GOT3 (cell line): ENCODE results near the gene ACAD8.
"Not testable (repeated sequence)": the region's sequence is repeated elsewhere in the genome, so short reads cannot be mapped to it uniquely, and the experiment has no call there.

Experiments used
- DNase-seq: peaks from one replicate; lab custom pipeline; 2025; ENCODE audit warnings: mixed read lengths; lab: John Stamatoyannopoulos, UW

Gene ACAD8

GRCh38 chr11:134240592-134240991, 12.8 kb upstream of the ACAD8 start:
- no peak for DNase-seq

- DNase-seq = no peak
These were observed 11.0 kb upstream of the ACAD8 start for GRCh38 chr11:134242376-134242775.

DNA sequence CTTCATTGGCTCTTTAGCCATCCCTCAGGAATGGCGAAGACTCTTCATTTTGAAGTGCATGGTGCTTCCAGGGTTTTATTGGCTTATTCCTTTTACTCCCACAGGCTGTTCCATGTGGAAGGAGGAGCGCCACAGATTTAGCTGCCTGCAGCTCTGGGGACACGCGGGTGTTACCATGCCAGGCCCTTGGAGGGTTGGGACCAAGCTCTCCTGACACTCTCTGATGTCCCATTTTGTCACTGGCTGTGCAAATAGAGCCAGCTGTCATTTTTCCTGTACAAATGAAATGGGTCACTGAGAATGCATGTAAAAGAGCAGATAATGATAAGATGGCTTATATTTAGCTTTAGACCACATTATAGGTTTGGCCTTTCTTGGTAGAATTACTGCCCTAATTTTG, 9.5 kb upstream of the ACAD8 start:
- no peak for DNase-seq

DNA sequence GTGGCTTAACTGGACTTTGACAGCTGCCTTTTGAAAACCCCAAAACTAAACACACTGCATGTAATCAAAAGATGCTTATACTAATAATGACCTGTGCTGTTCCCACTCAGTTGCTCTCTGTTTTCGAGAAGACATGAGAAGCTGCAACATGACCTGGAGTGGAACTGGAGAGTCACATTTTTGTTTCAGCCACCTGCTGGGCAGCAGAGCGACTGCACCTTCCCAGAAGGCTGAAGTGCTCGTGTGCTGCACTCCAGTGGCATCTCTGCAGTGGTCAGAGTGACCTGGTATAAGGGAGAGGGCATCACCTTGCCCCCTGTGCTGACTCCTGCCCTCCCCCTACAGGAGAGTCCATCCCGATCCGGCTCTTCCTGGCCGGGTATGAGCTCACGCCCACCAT, 8.8 kb upstream of the ACAD8 start:
- no peak for DNase-seq

DNA sequence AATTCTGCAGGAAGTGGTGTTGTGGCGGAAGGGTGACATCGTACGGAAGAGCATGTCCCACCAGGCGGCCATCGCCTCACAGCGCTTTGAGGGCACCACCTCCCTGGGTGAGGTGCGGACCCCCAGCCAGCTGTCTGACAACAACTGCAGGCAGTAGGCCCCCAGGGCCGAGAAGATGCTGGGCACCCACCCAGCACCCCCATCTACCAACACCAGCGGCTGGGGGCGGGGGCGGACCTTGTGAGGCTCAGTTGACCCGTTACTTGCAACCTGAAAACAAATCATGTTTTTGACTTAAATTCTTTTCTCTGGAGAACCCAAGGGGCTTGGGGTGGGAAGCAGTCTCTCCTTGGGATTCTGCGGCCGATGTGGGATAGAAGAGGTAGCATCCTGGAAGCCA, 7.9 kb upstream of the ACAD8 start:
- DNase-seq = no peak

GRCh38 chr11:134246100-134246499, 7.3 kb upstream of the ACAD8 start:
- DNase-seq = no peak

DNA sequence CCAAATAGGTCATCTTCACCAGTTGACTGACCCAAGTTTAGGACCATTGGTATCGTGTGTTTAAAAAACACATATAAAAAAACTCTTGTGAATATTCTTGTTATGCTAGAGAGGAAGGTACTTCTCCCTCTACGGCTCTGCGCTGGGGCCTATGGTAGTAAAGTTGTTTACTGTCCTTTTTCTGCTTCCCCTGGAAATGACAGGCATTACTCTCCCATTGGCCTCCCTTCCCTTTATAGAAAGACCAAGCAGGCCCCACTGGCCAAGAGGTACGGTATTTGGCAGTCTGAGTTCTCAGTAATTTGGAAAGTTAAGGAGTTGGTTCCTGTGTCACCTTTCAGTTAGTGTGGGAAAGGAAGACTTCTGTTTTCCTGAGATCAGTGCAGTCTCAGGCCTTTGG, 6.7 kb upstream of the ACAD8 start:
- DNase-seq = no peak

GRCh38 chr11:134248910-134249480, 4.4 kb upstream of the ACAD8 start:
- DNase-seq = no peak

GRCh38 chr11:134250246-134250645, 3.1 kb upstream of the ACAD8 start:
- no peak for DNase-seq

DNA sequence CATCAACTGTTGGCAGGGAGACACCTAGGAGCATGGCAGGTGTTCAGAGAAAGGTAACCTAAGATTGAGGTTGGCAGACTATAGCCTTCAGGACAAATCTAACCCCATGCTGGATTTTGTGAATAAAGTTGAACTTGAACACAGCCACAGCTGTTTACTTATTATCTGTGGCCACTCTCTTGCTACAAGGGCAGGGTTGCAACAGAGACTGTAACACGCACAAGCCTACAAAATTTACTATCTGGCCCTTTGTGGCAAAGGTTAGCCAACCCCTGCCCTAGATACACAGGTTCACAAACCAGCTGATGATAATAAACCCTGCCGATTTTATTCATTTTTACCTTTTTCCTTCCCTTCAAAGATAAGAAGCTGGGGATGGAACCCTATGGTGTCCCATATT, 2.7 kb upstream of the ACAD8 start:
- DNase-seq = no peak

DNA sequence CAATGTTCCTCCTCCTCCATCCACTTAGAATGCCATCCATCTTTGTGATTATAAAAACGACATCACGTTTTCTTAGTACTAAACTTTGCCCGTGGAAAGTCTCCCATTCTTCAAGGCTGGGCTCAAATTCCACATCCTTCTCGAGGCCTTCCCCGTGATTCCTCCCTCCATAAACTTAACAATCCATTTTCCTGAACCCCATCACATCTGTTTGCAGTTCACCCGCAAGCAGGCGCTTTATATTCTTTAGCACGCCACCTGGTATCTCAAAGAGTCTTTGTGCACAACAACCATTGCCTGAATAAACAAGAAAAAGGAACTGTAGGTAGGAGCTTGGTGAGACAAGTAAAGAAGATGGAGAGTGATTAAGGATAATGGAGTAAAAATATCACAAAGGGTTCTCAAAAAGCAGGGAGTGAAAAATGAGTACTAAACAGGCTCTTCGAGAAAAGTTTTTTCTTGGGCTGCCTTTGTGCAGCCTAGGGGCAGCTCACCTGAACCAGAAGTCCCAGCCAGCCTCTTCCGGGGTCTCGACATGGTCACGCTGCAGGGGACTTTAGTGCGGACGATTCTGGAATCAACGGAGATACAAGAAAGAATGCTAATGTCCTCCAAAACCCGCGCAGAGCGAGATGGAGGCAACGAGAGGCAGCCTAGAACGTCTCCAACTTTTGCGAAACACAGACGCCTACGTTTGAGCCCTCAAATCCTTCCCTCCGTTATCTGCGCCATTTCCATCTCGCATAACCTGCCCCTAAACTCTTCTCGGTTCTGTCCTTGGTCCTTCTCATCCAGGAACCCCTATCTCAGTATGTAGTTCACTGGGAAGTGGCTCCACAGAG, 801 bp upstream of the ACAD8 start:
- no peak for DNase-seq

DNA sequence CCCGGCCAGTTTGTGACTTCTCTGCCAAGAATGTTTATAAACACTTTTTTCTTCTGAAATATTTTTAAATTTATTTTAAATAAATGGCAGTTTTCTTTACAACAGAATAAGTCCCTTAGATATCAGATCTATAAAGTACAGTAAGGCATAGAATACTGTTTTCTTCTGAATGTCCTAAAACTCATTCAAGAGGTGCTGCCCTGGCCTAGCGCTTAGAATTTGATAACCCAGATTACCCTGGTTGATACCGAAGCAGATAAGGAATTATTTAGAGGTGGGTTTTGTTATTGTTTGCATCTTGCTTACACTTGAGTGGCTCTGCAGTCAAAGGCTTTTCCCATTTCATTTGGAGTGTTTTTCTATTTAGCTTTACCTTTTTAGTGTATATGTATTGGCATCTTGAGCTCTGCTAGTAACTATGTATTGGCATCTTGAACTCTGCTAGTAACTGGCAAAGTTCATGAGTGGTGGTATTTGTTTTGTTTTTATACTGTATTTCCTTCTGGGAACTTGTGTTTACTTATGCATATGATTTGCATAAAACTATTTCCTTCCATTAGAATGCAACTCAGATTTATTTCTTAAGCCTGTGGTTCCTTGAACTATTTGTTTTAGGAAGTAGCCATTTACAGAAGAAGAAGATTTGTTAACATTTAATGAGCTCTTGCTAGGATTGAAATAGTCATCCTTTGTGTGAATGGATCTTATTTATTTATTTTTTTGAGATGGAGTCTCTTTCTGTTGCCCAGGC, 1.2 kb downstream of the ACAD8 start:
- no peak for DNase-seq

DNA sequence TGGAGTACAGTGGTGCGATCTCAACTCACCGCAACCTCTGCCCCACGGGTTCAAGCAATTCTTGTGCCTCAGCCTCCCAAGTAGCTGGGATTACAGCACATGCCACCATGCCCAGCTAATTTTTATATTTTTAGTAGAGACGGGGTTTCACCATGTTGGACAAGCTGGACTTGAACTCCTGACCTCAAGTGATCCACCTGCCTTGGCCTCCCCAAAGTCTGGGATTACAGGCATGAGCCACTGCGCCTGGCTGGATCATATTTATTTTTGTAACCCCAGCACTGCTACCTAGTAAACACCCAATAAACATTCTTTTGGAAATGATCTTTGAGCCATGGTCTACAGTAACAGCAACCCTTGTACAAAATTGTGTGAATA, 1.8 kb downstream of the ACAD8 start:
- DNase-seq = not testable (repeated sequence)

- DNase-seq = no peak
These were observed 3.7 kb downstream of the ACAD8 start for GRCh38 chr11:134257101-134257500.

GRCh38 chr11:134258577-134258976, 5.2 kb downstream of the ACAD8 start:
- DNase-seq = no peak

DNA sequence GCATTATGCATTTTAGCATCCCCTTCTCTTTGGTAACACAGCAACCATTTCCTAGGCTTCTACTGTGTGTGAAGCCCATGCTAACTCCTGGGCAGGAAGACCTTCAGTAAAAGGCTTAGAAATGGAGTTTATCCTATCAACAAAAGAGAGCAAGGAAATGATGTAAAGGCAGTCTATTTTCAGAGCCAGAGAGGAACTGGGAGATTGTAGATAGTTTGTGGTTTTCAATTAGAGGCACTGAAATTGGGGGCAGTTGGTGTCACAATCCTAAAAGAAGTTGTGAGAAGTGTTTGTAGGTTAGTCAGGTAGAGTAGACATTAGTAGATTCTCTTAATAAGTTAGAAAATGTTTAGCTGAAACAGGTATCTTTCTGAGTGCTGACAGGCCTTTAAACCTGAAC, 7.1 kb downstream of the ACAD8 start:
- no peak for DNase-seq

DNA sequence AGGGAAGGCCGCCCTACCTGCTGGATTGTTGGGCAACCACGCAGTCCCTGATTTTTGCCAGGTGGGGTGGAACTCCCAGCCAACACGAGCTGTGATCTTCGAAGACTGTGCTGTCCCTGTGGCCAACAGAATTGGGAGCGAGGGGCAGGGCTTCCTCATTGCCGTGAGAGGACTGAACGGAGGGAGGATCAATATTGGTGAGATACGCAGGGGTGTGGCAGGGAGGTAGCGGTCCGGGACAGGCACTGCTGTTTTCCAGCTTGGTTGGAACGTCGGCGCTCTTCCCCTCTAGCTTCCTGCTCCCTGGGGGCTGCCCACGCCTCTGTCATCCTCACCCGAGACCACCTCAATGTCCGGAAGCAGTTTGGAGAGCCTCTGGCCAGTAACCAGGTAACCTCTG, 7.6 kb downstream of the ACAD8 start:
- DNase-seq = no peak

GRCh38 chr11:134261626-134262488, 8.5 kb downstream of the ACAD8 start:
- DNase-seq = no peak

- no peak for DNase-seq
These were observed 11.8 kb downstream of the ACAD8 start for GRCh38 chr11:134264966-134265764.

- no peak for DNase-seq
These were observed 13.1 kb downstream of the ACAD8 start for GRCh38 chr11:134266440-134266839.

GRCh38 chr11:134266841-134267251, 13.5 kb downstream of the ACAD8 start:
- DNase-seq = no peak
